HepG2 (cell line): Measurements from ENCODE around the gene GNAS. TPM values are rescaled to one million over a fixed set of nuclear protein-coding genes. Genes with fewer than 3 reads are reported as not detected.

Experiments
- ATAC-seq: fragments of 200-7000 bp; cut with Tn5 transposase; 3 replicates; pipeline ENCODE4 v1.9.1; 2020; ENCODE audit warnings: mild to moderate bottlenecking, moderate library complexity
- BruUV-seq: library from RNA; stranded (reverse); fragments of 400-500 nt; replicated peaks from 2 replicates; lab custom pipeline; 2021; lab: Mats Ljungman, UMichigan
- CTCF ChIA-PET: fragments of 300-600 bp; formaldehyde crosslinking; extraction: SDS; loops from one replicate; lab custom pipeline; 2021; ENCODE audit warnings: low total read pairs, inconsistent platforms, low intra/inter-chr PET ratio; lab: Yijun Ruan, JAX
- POLR2A ChIA-PET: fragments of 350-600 bp; sonication (Branson Sonifier 250); formaldehyde crosslinking; loops from one replicate; lab custom pipeline; 2020; ENCODE audit warnings: antibody characterized with exemption, inconsistent platforms; lab: Yijun Ruan, JAX
- DNase-seq: peaks from one replicate; pipeline ENCODE4 v3.0.0-alpha.2; 2015; ENCODE audit warnings: low spot score
- FAIRE-seq: peaks from 3 replicates; lab custom pipeline; 2011; peaks lifted over from hg19 to GRCh38; lab: Jason Lieb, UNC
- H2AFZ ChIP-seq: one replicate; pipeline ENCODE4 v1.6.1; 2011; ENCODE audit warnings: low read length, inconsistent platforms
- H3K27ac ChIP-seq: fragments of 300-600 bp; 3 replicates; pipeline ENCODE4 v1.8.0; 2011; ENCODE audit warnings: mixed run types, mild to moderate bottlenecking, mixed read lengths, low read length, inconsistent platforms; ENCODE audit not compliant: insufficient read depth; ENCODE audit errors: extremely low read length
- H3K27me3 ChIP-seq, 2 experiments: fragments of 200-600 bp in 1 of 2; 2 replicates in 1 of 2; 3 replicates in 1 of 2; pipeline versions ENCODE4 v1.6.0 to v1.8.0; 2011; ENCODE audit warnings: low read length in 2 of 2, mild to moderate bottlenecking in 2 of 2, moderate library complexity in 2 of 2, inconsistent platforms in 1 of 2; ENCODE audit not compliant: insufficient read depth in 2 of 2, control insufficient read depth in 1 of 2
- H3K36me3 ChIP-seq, 2 experiments: fragments of 200-600 bp in 1 of 2; replicated peaks in 1 of 2; 2 replicates in 1 of 2; 3 replicates in 1 of 2; pipeline versions ENCODE4 v1.5.1 to v1.8.0; 2011; ENCODE audit warnings: low read length in 2 of 2, inconsistent platforms in 1 of 2; ENCODE audit not compliant: insufficient read depth in 2 of 2, control insufficient read depth in 1 of 2
- H3K4me1 ChIP-seq: 2 replicates; pipeline ENCODE4 v1.5.1; 2012; ENCODE audit warnings: low read length, inconsistent platforms; ENCODE audit not compliant: insufficient read depth
- H3K4me2 ChIP-seq: 2 replicates; pipeline ENCODE4 v1.6.0; 2011; ENCODE audit warnings: low read depth, low read length, inconsistent platforms
- H3K4me3 ChIP-seq, 3 experiments: fragments of 200-600 bp in 1 of 3; sonication (generic), shearing (Covaris generic) in 1 of 3; replicated peaks in 1 of 3; 2 replicates each; pipeline ENCODE4 v1.5.1; 2011 to 2016; ENCODE audit warnings: low read length in 3 of 3, inconsistent platforms in 2 of 3, low read depth in 2 of 3, mild to moderate bottlenecking in 2 of 3, control low read depth in 1 of 3, mixed read lengths in 1 of 3; ENCODE audit not compliant: insufficient read depth in 1 of 3
- H3K79me2 ChIP-seq: one replicate; pipeline ENCODE4 v1.6.1; 2011; ENCODE audit warnings: low read length, inconsistent platforms; ENCODE audit not compliant: insufficient read depth
- H3K9ac ChIP-seq: 2 replicates; pipeline ENCODE4 v1.6.0; 2011; ENCODE audit warnings: mild to moderate bottlenecking, low read depth, low read length, inconsistent platforms; ENCODE audit not compliant: insufficient read depth
- H3K9me3 ChIP-seq: 2 replicates; pipeline ENCODE4 v1.5.1; 2012; ENCODE audit warnings: mild to moderate bottlenecking, low read length
- H4K20me1 ChIP-seq: 2 replicates; pipeline ENCODE4 v1.6.0; 2011; ENCODE audit warnings: inconsistent platforms, mild to moderate bottlenecking, low read length, moderate library complexity; ENCODE audit not compliant: insufficient read depth
- CENPX ChIP-seq: sonication (generic); formaldehyde crosslinking; IDR thresholded peaks from 2 replicates; pipeline ENCODE4 v1.9.0; 2021; ENCODE audit warnings: mild to moderate bottlenecking, missing genetic modification reagents, moderate library complexity
- FOSL2 ChIP-seq: sonication (generic); formaldehyde crosslinking; IDR thresholded peaks from 2 replicates; pipeline ENCODE4 v1.4.0; 2020; ENCODE audit warnings: missing genetic modification reagents
- JDP2 ChIP-seq: sonication (generic); formaldehyde crosslinking; IDR thresholded peaks from 2 replicates; pipeline ENCODE4 v1.8.1; 2022; ENCODE audit warnings: missing genetic modification reagents, borderline replicate concordance
- NFKBIZ ChIP-seq: IDR thresholded peaks from 2 replicates; pipeline ENCODE4 v1.6.1; 2018; ENCODE audit warnings: missing genetic modification reagents, missing compliant biosample characterization
- RARA ChIP-seq: IDR thresholded peaks from 2 replicates; pipeline ENCODE4 v1.6.1; 2016; ENCODE audit warnings: missing genetic modification reagents, missing compliant biosample characterization
- RBAK ChIP-seq: sonication (generic); formaldehyde crosslinking; IDR thresholded peaks from 2 replicates; pipeline ENCODE4 v1.5.1; 2020; ENCODE audit warnings: mild to moderate bottlenecking, missing genetic modification reagents
- RBM39 ChIP-seq: fragments of 200-400 bp; formaldehyde crosslinking; IDR thresholded peaks from one replicate; pipeline ENCODE4 v1.6.1; 2018; ENCODE audit warnings: antibody characterized with exemption, mild to moderate bottlenecking, low read depth, low read length; ENCODE audit not compliant: poor library complexity, severe bottlenecking
- REL ChIP-seq: sonication (generic); formaldehyde crosslinking; conservative IDR thresholded peaks from 2 replicates; pipeline ENCODE4 v1.8.0; 2022; ENCODE audit warnings: mild to moderate bottlenecking, missing genetic modification reagents, moderate library complexity
- REXO4 ChIP-seq: sonication (generic); formaldehyde crosslinking; IDR thresholded peaks from 2 replicates; pipeline ENCODE4 v1.8.0; 2022; ENCODE audit warnings: missing genetic modification reagents, mild to moderate bottlenecking, borderline replicate concordance
- SP140L ChIP-seq: sonication (generic); formaldehyde crosslinking; IDR thresholded peaks from 2 replicates; pipeline ENCODE4 v1.4.0; 2020; ENCODE audit warnings: missing genetic modification reagents, borderline replicate concordance
- TARDBP ChIP-seq: sonication (generic); formaldehyde crosslinking; IDR thresholded peaks from 2 replicates; pipeline ENCODE4 v1.8.0; 2022; ENCODE audit warnings: mild to moderate bottlenecking, missing genetic modification reagents
- TCF7 ChIP-seq: sonication (generic); IDR thresholded peaks from 2 replicates; pipeline ENCODE4 v1.6.1; 2016; ENCODE audit warnings: antibody characterized with exemption, low read depth
- THYN1 ChIP-seq: sonication (generic); formaldehyde crosslinking; IDR thresholded peaks from 2 replicates; pipeline ENCODE4 v1.8.1; 2023; ENCODE audit warnings: low read depth, mild to moderate bottlenecking, moderate library complexity, missing genetic modification reagents, borderline replicate concordance
- ZFP36L1 ChIP-seq: sonication (generic); formaldehyde crosslinking; IDR thresholded peaks from 2 replicates; pipeline ENCODE4 v1.8.0; 2022; ENCODE audit warnings: mild to moderate bottlenecking, missing genetic modification reagents, moderate library complexity
- ZNF331 ChIP-seq: sonication (generic); formaldehyde crosslinking; IDR thresholded peaks from 2 replicates; pipeline ENCODE4 v1.4.0; 2020; ENCODE audit warnings: missing genetic modification reagents
- ZNF549 ChIP-seq: sonication (generic); formaldehyde crosslinking; IDR thresholded peaks from 2 replicates; pipeline ENCODE4 v1.5.0; 2020; ENCODE audit warnings: missing genetic modification reagents
- ZNF569 ChIP-seq: sonication (generic); formaldehyde crosslinking; IDR thresholded peaks from 2 replicates; pipeline ENCODE4 v1.5.0; 2020; ENCODE audit warnings: mild to moderate bottlenecking, missing genetic modification reagents, moderate library complexity, borderline replicate concordance
- ZNF572 ChIP-seq: sonication (generic); formaldehyde crosslinking; IDR thresholded peaks from 2 replicates; pipeline ENCODE4 v1.5.1; 2020; ENCODE audit warnings: mild to moderate bottlenecking, missing genetic modification reagents
- ZNF720 ChIP-seq: sonication (generic); formaldehyde crosslinking; IDR thresholded peaks from 2 replicates; pipeline ENCODE4 v1.4.0; 2020; ENCODE audit warnings: missing genetic modification reagents
- ZNF788 ChIP-seq: sonication (generic); formaldehyde crosslinking; IDR thresholded peaks from 2 replicates; pipeline ENCODE4 v1.5.0; 2020; ENCODE audit warnings: mild to moderate bottlenecking, missing genetic modification reagents, borderline replicate concordance
- ZSCAN12 ChIP-seq: sonication (generic); formaldehyde crosslinking; IDR thresholded peaks from 2 replicates; pipeline ENCODE4 v1.9.0; 2021; ENCODE audit warnings: mild to moderate bottlenecking, missing genetic modification reagents
- WGBS: methylation state at CpG from one replicate; pipeline ENCODE4 v1.1.6; 2017; ENCODE audit warnings: low lambda C conversion rate; 5-methylcytosine and 5-hydroxymethylcytosine counted together
- in situ Hi-C: cut with HindIII; loops from 2 replicates; pipeline ENCODE4 v1.10.0; 2017; ENCODE audit warnings: low pct_unique_long_range_greater_than_20kb; ENCODE audit not compliant: extremely low pct_ligation_motif_present
- intact Hi-C: fragments of 100-400 bp; cut with micrococcal nuclease; formaldehyde crosslinking; loops from one replicate; pipeline ENCODE4 v1.10.0; 2022; ENCODE audit not compliant: unreplicated experiment
- polyA plus RNA-seq, 8 experiments: library from polyadenylated mRNA; depleted of rRNA in 3 of 8; stranded (reverse) in 7 of 8; unstranded in 1 of 8; fragments of >200 nt; fragmentation: Illumina TruSeq in 4 of 8; extraction: Trizol in 4 of 8; gene quantifications; 2 replicates each; pipeline versions ENCODE4 v1.2.1 to v1.2.3, GENCODE V29; 2011 to 2016; ENCODE audit warnings: low read depth in 4 of 8, missing spikeins in 1 of 8, mixed read lengths in 1 of 8; ENCODE audit not compliant: insufficient read depth in 1 of 8
- total RNA-seq, 5 experiments: library from RNA; depleted of rRNA; stranded (reverse); fragments of >200 nt; fragmentation: Illumina TruSeq; extraction: Trizol; gene quantifications; 2 replicates each; pipeline ENCODE4 v1.2.3, GENCODE V29; 2016; ENCODE audit warnings: low read depth in 1 of 5
- TF ChIP-seq, protein P1 (sequence below): sonication (generic); formaldehyde crosslinking; conservative IDR thresholded peaks from 2 replicates; pipeline ENCODE4 v1.8.0; 2022; ENCODE audit warnings: mild to moderate bottlenecking, moderate library complexity, missing genetic modification reagents

Gene GNAS
- total and polyA plus RNA-seq, 2 of the 13 experiments (the other 11 are each of a cell fraction or from before 2014, with no cell fraction given): 407 to 1,008 TPM

DNA sequence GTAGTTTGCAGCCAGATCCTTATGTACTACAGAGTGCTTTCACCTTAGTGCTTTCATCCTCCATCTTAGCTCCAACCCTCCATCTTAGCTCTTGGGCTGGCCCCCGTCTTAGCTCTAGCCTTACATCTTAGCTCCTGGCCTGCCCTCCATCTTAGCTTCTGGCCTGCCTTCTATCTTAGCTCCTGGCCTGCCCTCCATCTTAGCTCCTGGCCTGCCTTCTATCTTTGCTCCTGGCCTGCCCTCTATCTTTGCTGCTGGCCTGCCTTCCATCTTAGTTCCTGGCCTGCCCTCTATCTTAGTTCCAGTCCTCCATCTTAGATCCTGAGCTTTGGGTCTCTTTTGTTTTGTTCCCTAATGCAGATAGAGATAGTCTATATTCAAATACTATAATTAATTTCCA, 22.0 kb downstream of the GNAS start:
- intact Hi-C loops: loop anchor here (5.0 kb wide), 1 partner anchor 528 kb away; no protein-coding TSS in a partner anchor

DNA sequence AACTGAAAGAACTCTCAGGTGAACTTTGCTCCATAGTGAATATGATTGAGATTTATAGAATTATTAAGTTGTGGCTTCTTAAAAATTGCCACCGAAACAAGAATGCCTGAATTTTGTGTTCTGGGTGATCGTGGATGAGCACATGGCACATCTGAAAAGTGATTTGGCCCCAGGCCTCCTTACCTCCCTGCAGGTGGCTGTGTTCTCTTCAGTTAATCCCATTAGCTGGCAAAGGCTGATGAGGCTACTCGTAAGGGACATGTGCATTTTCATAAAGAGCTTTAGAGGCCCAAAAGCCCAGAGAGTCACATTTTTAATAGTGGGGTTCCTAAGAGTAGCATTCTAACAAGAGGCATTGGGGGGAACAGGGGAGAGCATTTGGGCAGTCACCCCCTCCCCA, 22.6 kb downstream of the GNAS start:
- in situ Hi-C loops: no loop called here
- TF ChIP-seq TCF7 (no peak), JDP2 (CRISPR knock-in tag) (no peak), CENPX (CRISPR knock-in tag) (no peak), THYN1 (CRISPR knock-in tag) (no peak), RBAK (CRISPR knock-in tag) (no peak), ZFP36L1 (CRISPR knock-in tag) (no peak), SP140L (no peak), ZNF788 (CRISPR knock-in tag) (no peak), RBM39 (no peak), ZNF569 (CRISPR knock-in tag) (no peak), ZNF549 (CRISPR knock-in tag) (no peak), ZNF572 (CRISPR knock-in tag) (no peak), TARDBP (no peak)
- ATAC-seq (no peak), DNase-seq (no peak), FAIRE-seq (no peak)
- no peaks in the 10 kb centered on the region for H3K9me3 ChIP-seq
- no peak overlapping the region for H3K27ac ChIP-seq
- H3K4me3 ChIP-seq: no peak overlapping the region
- ChIA-PET POLR2A (no interaction called here), CTCF (no interaction called here)
- H3K9ac ChIP-seq: no peak overlapping the region
- 72% methylated on average over 3 of the region's 3 CpGs for WGBS
- H3K36me3 ChIP-seq: no peaks in the 10 kb centered on the region
- no TSS peak for BruUV-seq
- no peaks in the 10 kb centered on the region for H3K79me2 ChIP-seq
- H3K27me3 ChIP-seq: peaks cover 0 to 25% of the 10 kb centered on the region in 2 experiments; a peak in 2 of 5 replicates
- peaks cover 22% of the 10 kb centered on the region for H3K4me1 ChIP-seq
- H3K4me2 ChIP-seq: no peak overlapping the region
- intact Hi-C loops: no loop called here
- no peak overlapping the region for H2AFZ ChIP-seq
- H4K20me1 ChIP-seq: no peaks in the 10 kb centered on the region

More for the DNA sequence above, 22.0 kb downstream of the GNAS start:
- TF ChIP-seq, protein P1, sequence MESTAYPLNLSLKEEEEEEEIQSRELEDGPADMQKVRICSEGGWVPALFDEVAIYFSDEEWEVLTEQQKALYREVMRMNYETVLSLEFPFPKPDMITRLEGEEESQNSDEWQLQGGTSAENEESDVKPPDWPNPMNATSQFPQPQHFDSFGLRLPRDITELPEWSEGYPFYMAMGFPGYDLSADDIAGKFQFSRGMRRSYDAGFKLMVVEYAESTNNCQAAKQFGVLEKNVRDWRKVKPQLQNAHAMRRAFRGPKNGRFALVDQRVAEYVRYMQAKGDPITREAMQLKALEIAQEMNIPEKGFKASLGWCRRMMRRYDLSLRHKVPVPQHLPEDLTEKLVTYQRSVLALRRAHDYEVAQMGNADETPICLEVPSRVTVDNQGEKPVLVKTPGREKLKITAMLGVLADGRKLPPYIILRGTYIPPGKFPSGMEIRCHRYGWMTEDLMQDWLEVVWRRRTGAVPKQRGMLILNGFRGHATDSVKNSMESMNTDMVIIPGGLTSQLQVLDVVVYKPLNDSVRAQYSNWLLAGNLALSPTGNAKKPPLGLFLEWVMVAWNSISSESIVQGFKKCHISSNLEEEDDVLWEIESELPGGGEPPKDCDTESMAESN (CRISPR knock-in tag): no peak
- TF ChIP-seq ZNF331: no peak
- no peak for TF ChIP-seq ZSCAN12
- TF ChIP-seq REL: no peak
- no peak for TF ChIP-seq NFKBIZ
- no peak for TF ChIP-seq REXO4 (CRISPR knock-in tag)
- TF ChIP-seq FOSL2 (CRISPR knock-in tag): no peak
- no peak for TF ChIP-seq RARA (CRISPR knock-in tag)
- no peak for TF ChIP-seq ZNF720 (CRISPR knock-in tag)
- ChIA-PET CTCF (no interaction called here), POLR2A (no interaction called here)
- H3K9me3 ChIP-seq: no peaks in the 10 kb centered on the region
- H3K4me1 ChIP-seq: peaks cover 22% of the 10 kb centered on the region
- H3K36me3 ChIP-seq: no peaks in the 10 kb centered on the region
- 13% methylated on average over 1 of the region's 1 CpG for WGBS
- H3K27me3 ChIP-seq: peaks cover 0 to 28% of the 10 kb centered on the region in 2 experiments; a peak in 2 of 5 replicates
- H3K79me2 ChIP-seq: no peaks in the 10 kb centered on the region
- H3K4me2 ChIP-seq: no peak overlapping the region
- H3K9ac ChIP-seq: no peak overlapping the region
- no peak overlapping the region for H3K27ac ChIP-seq
- FAIRE-seq (no peak), DNase-seq (no peak), ATAC-seq (no peak)
- no peak overlapping the region for H3K4me3 ChIP-seq
- no TSS peak for BruUV-seq
- H2AFZ ChIP-seq: no peak overlapping the region
- in situ Hi-C loops: loop anchor here (5.0 kb wide), 2 partner anchors 348 to 528 kb away; no protein-coding TSS in a partner anchor
- no peaks in the 10 kb centered on the region for H4K20me1 ChIP-seq
